Stimulated activated CD8-positive, alpha-beta memory T cell treated with anti-CD3 and anti-CD28 coated beads, Interleukin-4, amount 100 ng/mL, for 4 hours (primary cell): ENCODE data around the gene F13B.
"Not testable (repeated sequence)": the region's sequence is repeated elsewhere in the genome, so short reads cannot be mapped to it uniquely, and the experiment has no call there.

ENCODE experiments used
- DNase-seq, 2 donors: peaks; one replicate each; pipeline ENCODE4 v3.0.0-alpha.2; 2020; ENCODE audit warnings: low read depth in 2 of 2, low spot score in 1 of 2

F13B gene

DNA sequence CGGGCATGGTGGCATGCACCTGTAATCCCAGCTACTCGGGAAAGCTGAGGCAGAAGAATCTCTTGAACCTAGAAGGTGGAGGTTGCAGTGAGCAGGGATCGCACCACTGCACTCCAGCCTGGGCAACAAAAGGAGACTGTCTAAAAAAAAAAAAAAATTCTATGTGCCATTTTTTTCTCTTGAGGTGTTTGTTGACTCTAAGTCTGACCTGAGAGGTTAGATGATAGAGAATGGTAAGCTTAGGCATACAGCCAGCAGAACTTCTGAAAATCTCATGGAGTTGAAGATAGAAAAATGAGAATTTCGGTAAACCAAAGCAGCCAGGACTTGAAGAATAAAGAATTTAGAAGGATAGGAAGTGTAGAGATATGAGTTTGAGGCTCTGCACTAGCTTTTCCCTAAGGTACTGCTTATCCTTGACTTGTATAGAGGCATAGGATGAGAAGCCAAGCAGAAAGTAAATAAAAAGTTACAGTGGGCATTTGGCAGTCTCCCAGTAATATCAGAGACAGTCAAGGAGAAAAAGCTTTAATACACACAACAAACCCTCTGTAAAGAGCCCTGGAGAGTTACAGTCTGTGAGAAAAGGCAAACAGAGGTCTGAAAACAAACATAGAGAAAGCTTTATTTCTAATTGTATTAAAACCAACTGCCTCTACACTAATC lies 24.3 kb downstream of the F13B start:
- no peak for DNase-seq

DNA sequence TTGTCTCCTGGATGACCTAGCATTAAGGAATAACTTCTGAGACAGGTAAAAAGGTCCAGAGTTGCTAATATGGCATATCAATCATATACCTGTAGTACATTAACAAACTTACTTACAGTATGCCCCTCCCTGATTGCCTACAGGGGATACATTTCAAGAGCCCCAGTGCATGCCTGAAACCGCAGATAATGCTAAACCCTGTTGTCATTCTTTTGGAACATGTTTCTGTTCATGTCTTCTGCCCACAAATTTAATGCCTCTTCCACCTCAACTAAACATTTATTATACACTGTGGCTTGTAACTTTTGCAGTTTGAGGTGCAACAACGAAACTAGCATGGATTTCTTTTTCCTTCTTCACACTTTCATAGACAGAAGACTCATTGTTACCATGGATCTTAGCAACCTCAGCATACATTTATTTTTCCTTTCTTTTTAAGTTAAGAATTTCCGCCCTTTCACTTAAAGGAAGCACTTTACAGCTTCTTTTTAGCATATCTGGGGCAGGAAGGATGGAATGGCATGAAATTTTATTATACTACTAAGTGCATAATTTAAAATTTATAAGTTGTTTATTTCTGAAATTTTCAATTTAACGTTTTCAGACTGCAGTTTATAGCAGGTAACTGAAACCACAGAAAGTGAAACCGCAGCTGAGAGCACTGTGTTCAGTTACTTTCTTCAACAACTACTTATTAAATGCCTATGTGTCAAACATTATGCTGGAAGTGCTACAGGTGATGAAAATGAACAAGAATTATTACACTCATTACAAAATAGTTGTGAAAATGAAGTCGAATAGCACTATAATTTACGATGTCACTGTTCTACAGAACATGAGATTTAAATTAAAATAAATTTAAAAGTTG lies 25.3 kb downstream of the F13B start:
- no peak for DNase-seq

- DNase-seq: no peak
These were observed 30.2 kb downstream of the F13B start for GRCh38 chr1:197036861-197037260.

DNA sequence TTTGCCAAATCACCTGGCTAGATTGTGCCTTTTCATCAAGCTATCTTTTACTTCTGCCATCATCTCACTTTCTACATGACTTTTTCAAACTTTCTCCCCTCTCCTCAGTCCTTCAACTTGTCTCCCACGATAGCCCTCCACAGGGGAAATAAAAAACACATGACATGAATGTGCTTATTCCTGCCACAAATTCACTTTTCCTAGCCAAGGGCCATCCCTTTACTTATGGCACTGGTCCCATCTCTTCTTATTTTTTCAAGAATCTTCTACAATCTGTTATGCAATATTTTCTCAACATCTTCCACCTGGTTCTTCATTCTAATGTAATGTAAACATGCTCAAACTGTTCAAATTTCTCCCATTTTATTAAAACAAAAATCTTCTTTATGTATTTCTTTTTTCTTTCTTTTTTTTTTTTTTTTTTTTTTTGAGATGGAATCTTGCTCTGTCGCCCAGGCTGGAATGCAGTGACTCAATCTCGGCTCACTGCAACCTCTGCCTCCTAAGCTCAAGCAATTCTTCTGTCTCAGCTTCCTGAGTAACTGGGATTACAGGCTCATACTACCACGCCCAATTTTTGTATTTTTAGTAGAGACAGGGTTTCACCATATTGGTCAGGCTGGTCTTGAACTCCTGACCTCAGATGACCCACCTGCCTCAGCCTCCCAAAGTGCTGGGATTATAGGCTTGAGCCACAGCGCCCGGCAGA lies 32.3 kb downstream of the F13B start:
- not testable (repeated sequence) for DNase-seq

DNA sequence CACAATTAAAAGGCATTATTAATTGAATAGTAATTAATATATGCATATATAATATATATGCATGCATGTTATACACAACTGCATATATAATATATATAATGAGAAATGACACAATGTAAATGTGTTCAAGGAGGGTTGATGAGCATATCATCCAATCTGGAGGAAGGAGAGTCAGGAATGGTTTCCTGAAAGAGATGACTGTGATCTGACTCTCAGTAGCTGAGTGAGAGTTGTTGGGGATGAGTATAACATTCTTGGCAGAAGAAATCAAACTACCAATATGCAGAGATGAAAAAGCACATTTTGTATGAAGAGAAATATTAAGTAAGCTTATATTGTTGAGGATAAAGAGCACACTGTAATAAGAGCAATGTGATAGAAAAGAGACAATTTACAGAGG lies 37.3 kb downstream of the F13B start:
- DNase-seq: no peak

DNA sequence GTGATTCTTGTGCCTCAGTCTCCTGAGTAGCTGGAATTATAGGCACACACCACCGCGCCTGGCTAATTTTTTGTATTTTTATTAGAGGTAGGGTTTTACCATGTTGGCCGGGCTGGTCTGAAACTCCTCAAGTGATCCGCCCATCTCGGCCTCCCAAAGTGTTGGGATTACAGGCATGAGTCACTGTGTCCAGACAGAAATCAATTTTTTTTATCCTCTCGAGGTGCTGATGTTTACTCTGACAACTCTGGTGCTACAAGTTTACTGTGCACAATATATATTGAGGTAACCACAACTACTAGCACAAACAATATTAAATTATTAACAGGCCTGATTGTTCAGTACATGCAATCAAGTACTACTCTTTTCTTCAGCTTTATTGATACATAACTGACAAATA lies 39.7 kb downstream of the F13B start:
- no peak for DNase-seq

- DNase-seq: no peak
These were observed 42.6 kb downstream of the F13B start for GRCh38 chr1:197024460-197024859.

- DNase-seq: no peak
These were observed 45.3 kb downstream of the F13B start for GRCh38 chr1:197021716-197022115.

DNA sequence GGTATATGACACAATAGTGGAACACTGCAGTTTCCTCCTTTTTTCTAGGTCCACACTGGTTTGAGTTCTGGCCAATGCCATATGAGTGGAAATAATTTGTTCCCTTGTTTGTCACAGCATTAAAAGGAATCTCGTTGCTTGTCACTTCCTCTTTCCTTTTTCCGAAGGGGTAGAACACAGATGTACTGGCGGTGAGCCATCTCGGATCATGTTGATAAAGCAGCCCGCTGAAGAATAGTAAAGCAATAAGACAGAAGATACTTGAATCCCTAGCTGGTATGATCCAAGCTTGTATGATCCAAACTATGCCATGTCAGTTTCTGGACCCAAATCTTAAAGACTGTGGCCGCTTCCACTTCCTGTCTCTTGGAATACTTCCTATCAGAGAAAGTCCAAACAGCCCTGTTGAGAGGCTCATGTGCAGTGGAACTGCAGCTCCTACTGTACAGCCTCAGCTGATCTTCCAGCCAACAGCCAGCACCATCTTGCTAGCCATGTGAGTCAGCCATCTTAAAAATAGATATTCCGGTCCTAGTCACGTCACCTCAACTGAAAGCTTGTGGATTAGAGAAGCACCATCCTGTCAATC lies 49.4 kb downstream of the F13B start:
- no peak for DNase-seq

DNA sequence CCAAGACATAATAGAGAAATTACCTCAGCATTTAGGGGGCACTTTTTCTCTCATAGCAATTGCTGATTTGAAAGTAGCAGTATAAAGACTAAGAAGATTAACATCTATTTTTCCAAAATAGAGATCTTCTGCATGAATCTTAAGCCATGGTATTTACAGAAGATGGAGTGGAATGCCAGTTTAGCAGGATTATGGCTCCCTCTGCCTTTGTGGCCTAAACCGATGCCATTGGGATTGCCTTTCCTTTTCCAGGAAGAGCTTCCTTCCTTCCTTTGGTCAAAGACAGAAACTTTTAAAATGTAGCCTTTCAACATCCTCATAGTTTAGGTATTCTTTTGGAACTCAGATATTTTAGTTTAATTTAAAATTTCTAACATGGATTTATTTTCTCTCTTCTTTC lies 50.3 kb downstream of the F13B start:
- DNase-seq: no peak

DNA sequence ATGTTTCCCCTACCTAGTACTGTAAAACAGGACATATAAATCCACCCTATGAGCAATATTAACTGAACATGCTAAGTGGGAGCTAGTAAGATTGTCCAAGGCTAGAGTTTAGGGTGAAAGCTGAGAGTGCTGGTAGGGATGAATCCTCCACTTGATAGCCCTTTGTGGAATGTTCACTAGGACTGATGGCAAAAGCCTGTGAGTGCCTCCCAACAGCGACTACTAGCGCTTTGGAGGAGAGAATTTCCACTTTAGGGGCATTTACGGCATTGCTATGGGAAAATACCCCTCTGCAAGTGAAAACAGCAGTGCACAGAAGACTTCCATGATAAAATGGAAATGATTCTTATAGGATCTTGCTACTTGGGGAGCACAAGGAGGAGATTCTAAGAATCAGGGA lies 53.8 kb downstream of the F13B start:
- DNase-seq: no peak

GRCh38 chr1:197011614-197012013 lies 55.4 kb downstream of the F13B start:
- DNase-seq: no peak

GRCh38 chr1:197008861-197009260 lies 58.2 kb downstream of the F13B start:
- no peak for DNase-seq

GRCh38 chr1:197003132-197003531 lies 63.9 kb downstream of the F13B start:
- DNase-seq: no peak

- DNase-seq: no peak
These were observed 65.2 kb downstream of the F13B start for GRCh38 chr1:197001828-197002227.

DNA sequence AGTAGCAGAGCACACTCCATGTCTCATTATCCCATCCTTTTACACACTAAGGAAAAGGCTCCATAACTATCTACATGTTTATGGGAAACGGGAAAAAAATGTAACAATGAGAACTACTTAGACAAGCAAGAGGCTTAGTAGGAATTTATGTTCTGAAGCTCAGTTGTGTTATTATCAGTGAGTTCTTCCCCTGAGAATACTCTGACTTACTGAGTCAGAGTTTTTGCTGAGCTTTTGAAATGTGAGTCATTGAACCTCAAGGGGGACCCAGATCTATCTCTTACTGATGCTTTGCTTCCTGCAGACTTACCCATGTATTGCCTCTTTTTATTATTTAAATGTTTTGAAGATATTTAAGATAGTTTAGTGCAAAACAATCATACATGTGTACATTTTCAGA lies 69.6 kb downstream of the F13B start:
- no peak for DNase-seq

DNA sequence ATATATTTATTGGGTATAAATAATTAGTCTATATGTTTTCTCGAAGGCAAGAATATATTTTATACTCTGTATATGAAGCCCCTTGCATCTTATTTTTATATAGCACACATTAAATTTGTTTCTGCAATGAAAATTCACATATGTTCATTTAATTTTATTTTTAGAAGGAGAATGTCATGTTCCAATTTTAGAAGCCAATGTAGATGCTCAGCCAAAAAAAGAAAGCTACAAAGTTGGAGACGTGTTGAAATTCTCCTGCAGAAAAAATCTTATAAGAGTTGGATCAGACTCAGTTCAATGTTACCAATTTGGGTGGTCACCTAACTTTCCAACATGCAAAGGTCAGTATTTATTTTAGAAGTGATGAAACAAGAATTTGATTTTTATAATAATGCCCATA lies 73.1 kb downstream of the F13B start:
- no peak for DNase-seq

DNA sequence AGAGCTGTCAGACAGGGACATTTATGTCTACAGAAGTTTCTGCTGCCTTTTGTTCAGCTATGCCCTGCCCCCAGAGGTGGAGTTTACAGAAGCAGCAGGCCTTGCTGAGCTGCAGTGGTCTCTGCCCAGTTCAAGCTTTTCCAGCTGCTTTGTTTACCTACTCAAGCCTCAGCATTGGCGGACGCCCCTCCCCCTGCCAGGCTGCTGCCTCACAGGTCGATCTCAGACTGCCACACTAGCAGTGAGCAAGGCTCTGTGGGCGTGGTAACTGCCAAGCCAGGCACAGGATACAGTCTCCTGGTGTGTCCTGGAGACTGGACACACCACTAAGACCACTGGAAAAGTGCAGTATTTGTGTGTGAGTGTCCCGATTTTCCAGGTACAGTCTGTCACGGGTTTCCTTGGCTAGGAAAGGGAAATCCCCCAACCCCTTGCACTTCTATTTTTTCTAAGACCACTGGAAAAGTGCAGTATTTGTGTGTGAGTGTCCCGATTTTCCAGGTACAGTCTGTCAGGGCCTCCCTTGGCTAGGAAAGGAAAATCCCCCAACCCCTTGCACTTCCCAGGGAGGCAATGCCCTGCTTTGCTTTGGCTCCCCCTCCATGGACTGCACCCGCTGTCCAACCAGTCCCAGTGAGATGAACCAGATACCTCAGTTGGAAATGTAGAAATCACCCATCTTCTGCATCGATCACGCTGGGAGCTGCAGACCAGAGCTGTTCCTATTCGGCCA lies 75.0 kb downstream of the F13B start:
- not testable (repeated sequence) for DNase-seq
